Common myeloid progenitor, CD34-positive (primary cell): ENCODE measurements around the gene SCRN1. TPM values are rescaled to one million over a fixed set of nuclear protein-coding genes. Genes with fewer than 3 reads are reported as not detected.
A peak's percentile ranks its signal among the peaks of the same experiment; 100 is the strongest.

Experiments
- CTCF ChIA-PET: fragments of 350-600 bp; sonication (Branson Sonifier 250); formaldehyde crosslinking; loops from one replicate; lab custom pipeline; 2021; ENCODE audit warnings: antibody characterized with exemption; lab: Charles Lee
- POLR2A ChIA-PET: fragments of 350-600 bp; sonication (Branson Sonifier 250); formaldehyde crosslinking; loops from one replicate; lab custom pipeline; 2021; ENCODE audit warnings: antibody characterized with exemption; lab: Charles Lee
- DNase-seq, 3 donors: peaks; one replicate each; pipeline versions ENCODE4 v3.0.0 to v3.0.0-alpha.2; 2013
- H3K27ac ChIP-seq, 2 experiments: 1 replicate in 1 of 2; 2 replicates in 1 of 2; pipeline ENCODE4 v1.7.0; 2013; ENCODE audit warnings: inconsistent platforms in 2 of 2, low read length in 2 of 2, mild to moderate bottlenecking in 2 of 2, low read depth in 1 of 2, moderate library complexity in 1 of 2; ENCODE audit not compliant: severe bottlenecking in 2 of 2, insufficient read depth in 1 of 2, poor library complexity in 1 of 2
- H3K27me3 ChIP-seq, 5 experiments: replicated peaks in 2 of 5; 1 replicate in 3 of 5; 2 replicates in 2 of 5; pipeline versions ENCODE4 v1.6.1 to v1.7.0; 2013; ENCODE audit warnings: low read length in 4 of 5, mild to moderate bottlenecking in 2 of 5, moderate library complexity in 2 of 5, inconsistent platforms in 1 of 5; ENCODE audit not compliant: insufficient read depth in 5 of 5, control insufficient read depth in 4 of 5
- H3K36me3 ChIP-seq, 4 experiments: 1 replicate in 2 of 4; 2 replicates in 2 of 4; pipeline versions ENCODE4 v1.6.1 to v1.7.0; 2013; ENCODE audit warnings: low read length in 3 of 4, control low read depth in 1 of 4, mild to moderate bottlenecking in 1 of 4; ENCODE audit not compliant: control insufficient read depth in 4 of 4, insufficient read depth in 4 of 4
- H3K4me1 ChIP-seq, 4 experiments: 1 replicate in 3 of 4; 2 replicates in 1 of 4; pipeline versions ENCODE4 v1.6.1 to v1.7.1; 2013; ENCODE audit warnings: low read length in 3 of 4, mild to moderate bottlenecking in 3 of 4, control low read depth in 1 of 4, inconsistent platforms in 1 of 4, moderate library complexity in 1 of 4; ENCODE audit not compliant: control insufficient read depth in 4 of 4, insufficient read depth in 4 of 4; ENCODE audit errors: control extremely low read depth in 1 of 4
- H3K4me3 ChIP-seq, 7 experiments: 1 replicate in 4 of 7; 2 replicates in 3 of 7; pipeline versions ENCODE4 v1.5.1 to v1.7.0; 2013; ENCODE audit warnings: mild to moderate bottlenecking in 7 of 7, low read length in 6 of 7, moderate library complexity in 6 of 7, inconsistent platforms in 2 of 7, low read depth in 2 of 7, control low read depth in 1 of 7; ENCODE audit not compliant: insufficient read depth in 4 of 7, control insufficient read depth in 1 of 7; ENCODE audit errors: extremely low read depth in 1 of 7
- H3K9me3 ChIP-seq, 5 experiments: 1 replicate in 4 of 5; 2 replicates in 1 of 5; pipeline versions ENCODE4 v1.6.1 to v1.7.1; 2013; ENCODE audit warnings: low read length in 4 of 5, mild to moderate bottlenecking in 2 of 5, inconsistent platforms in 1 of 5, low read depth in 1 of 5, moderate library complexity in 1 of 5; ENCODE audit not compliant: control insufficient read depth in 4 of 5, insufficient read depth in 2 of 5; ENCODE audit errors: control extremely low read depth in 1 of 5
- WGBS: methylation state at CpG from one replicate; pipeline ENCODE4 v1.1.5; 2013; ENCODE audit not compliant: insufficient coverage; 5-methylcytosine and 5-hydroxymethylcytosine counted together
- polyA plus RNA-seq: library from polyadenylated mRNA; unstranded; fragments of 120-200 nt; gene quantifications from one replicate; pipeline ENCODE4 v1.2.1, GENCODE V29; 2013

The SCRN1 gene, protein sequence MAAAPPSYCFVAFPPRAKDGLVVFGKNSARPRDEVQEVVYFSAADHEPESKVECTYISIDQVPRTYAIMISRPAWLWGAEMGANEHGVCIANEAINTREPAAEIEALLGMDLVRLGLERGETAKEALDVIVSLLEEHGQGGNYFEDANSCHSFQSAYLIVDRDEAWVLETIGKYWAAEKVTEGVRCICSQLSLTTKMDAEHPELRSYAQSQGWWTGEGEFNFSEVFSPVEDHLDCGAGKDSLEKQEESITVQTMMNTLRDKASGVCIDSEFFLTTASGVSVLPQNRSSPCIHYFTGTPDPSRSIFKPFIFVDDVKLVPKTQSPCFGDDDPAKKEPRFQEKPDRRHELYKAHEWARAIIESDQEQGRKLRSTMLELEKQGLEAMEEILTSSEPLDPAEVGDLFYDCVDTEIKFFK
- polyA plus RNA-seq = 58.6 TPM

DNA sequence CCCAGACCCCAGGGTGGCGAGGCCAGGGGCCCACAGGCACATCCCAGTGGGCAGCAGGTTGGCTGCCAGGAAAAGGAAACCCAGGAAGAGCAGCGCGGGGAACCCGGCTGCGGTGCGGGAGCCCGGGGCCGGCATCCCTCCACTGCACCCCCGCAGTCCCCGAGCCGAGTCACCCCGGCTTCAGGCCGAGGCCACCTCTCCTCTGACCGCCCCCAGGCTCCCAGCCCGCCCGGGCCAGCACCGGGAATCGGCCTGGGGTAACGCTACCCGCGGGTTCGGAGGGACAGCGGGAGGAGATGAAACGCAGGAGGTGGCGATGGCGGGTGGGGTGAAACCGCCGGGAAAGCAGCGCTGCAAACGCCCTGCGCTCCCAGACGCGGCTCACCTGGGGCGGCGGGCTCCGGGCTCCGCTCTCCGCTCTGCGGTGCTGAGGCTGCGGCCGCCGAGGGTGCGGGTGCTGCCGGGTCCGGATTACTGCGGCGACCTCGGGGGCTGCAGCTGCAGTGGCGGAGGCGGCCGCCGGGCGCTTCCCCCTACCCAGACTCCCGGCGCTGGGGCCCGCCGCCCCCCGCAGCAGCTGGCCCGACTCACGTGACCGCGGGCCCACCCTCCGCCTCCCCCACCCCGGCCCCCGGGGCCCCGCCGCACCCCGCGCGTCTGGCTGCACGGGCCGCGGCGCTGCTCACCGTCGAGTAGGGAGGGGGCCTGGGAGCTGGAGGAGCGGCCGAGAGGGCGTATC is at the start of gene SCRN1:
TSS of gene SCRN1 (minus strand) at position 545 of the 739 bp plus-strand sequence. CDS start 20,734 bp downstream, outside the sequence.
- ChIA-PET CTCF (interaction anchor here (0.6 to 1.3 kb wide), 3 partner anchors 12 to 40 kb away, joined by 3 to 4 read pairs (median 3); no protein-coding TSS in a partner anchor), POLR2A (interaction anchor here (1.0 kb wide), 1 partner anchor 34 kb away, joined by 3 read pairs; no protein-coding TSS in a partner anchor)
- Histone ChIP-seq H3K36me3 (no peaks in the 10 kb centered on the region), H3K27me3 (no peaks in the 10 kb centered on the region), H3K4me1 (peaks cover 10 to 42% (median 34%) of the 10 kb centered on the region in 4 experiments), H3K4me3 (peak within 1 kb of the TSS; percentile 84 to 99 (median 88)), H3K9me3 (peaks cover 0 to 13% (median 7%) of the 10 kb centered on the region in 5 experiments), H3K27ac (peak within 1 kb of the TSS; percentile 58 to 73)
- 0% methylated on average over 65 of the region's 79 CpGs for WGBS
- DNase-seq = peak; percentile 69 to 88 (median 84)

DNA sequence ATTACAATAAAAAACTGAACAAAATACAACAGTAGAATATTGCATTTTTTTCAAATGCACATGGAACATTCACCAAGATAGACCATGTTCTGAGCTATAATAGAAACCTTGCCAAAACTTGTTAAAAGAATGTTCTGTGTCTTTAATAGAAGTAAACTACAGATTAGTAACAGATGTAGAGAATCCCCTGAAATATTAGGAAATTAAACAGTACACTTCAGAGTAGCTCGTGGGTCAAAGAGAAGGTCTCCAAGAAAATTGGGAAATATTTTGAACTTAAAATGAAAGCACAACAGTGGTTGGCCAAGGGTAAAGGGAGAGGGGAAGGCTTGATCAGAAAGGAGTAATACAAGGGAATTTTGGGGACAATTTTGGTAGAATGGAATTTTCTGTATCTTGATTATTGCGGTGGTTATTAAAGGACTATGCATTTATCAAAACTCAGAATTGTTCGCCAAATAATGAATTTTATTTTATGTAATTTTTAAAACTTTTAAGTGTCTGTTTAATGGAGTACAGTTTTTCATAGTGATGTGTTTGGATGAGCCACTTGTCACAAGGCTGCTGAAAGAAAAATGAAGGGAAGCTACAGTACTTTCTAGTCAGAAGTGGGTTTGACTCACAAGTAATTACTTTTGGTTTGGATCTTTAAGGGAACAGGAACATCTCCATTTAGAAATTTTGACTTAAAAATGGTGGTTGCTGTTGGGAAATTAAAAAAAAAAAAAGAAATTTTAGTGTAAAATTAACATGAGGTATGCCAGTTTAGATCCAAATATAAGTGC is 48.8 kb upstream of the SCRN1 start:
- Histone ChIP-seq H3K27me3 (no peaks in the 10 kb centered on the region), H3K9me3 (peaks cover 0 to 5% (median 0%) of the 10 kb centered on the region in 5 experiments), H3K27ac (no peak overlapping the region), H3K4me3 (no peak overlapping the region), H3K36me3 (peaks cover 0 to 4% (median 1%) of the 10 kb centered on the region in 4 experiments), H3K4me1 (peaks cover 0 to 4% (median 2%) of the 10 kb centered on the region in 4 experiments)
- ChIA-PET POLR2A (interaction anchor here (1.0 kb wide), 1 partner anchor 27 kb away, joined by 3 read pairs; no protein-coding TSS in a partner anchor), CTCF (interaction anchor here (0.7 to 1.5 kb wide), 2 partner anchors 24 to 83 kb away, joined by 3 read pairs; no protein-coding TSS in a partner anchor)
- DNase-seq = no peak
- WGBS = no CpG with 5 or more reads among the region's 3 CpGs

DNA sequence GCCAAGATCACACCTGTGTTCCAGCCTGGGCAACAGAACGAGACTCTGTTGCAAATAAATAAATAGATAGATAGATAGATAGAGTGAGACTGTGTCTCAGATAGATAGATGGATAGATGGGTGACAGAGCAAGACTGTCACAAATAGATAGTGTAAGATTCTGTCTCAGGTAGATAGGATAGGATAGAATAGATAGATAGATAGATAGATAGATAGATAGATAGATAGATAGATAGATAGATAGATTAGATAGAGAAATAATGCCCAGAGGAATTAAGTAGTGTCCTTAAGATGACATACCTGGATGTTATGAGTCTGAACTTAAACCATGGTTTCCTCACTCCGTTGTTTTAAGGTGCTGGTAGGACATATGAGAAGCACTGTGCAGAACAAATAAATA is 46.6 kb upstream of the SCRN1 start:
- H3K27me3 ChIP-seq = no peaks in the 10 kb centered on the region
- WGBS = 62% methylated on average over 2 of the region's 2 CpGs
- CTCF ChIA-PET = interaction anchor here (0.7 to 1.5 kb wide), 5 partner anchors 11 to 90 kb away, joined by 3 to 4 read pairs (median 3); no protein-coding TSS in a partner anchor
- POLR2A ChIA-PET = no interaction called here
- H3K36me3 ChIP-seq = no peaks in the 10 kb centered on the region
- no peak for DNase-seq
- no peaks in the 10 kb centered on the region for H3K9me3 ChIP-seq
- H3K27ac ChIP-seq = no peak overlapping the region
- no peak overlapping the region for H3K4me3 ChIP-seq
- peaks cover 0 to 4% (median 3%) of the 10 kb centered on the region in 4 experiments for H3K4me1 ChIP-seq

DNA sequence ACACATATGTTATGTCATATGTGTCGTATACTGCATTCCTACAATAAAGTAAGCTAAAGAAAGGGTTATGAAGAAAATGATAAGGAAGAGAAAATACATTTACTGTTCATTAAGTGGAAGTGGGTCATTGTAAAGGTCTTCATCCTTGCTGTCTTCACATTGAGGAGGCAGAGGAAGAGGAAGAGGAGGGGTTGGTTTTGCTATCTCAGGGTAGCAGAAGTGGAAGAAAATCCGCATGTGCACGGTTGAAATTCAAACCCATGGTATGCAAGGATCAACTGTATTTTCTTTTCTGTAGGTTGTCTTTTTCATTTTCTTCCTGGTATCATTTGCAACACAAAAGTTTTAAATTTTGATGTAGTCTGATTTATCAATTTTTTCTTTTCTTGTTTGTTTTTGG is 44.9 kb upstream of the SCRN1 start:
- CTCF ChIA-PET = interaction anchor here (1.1 kb wide), 2 partner anchors 13 to 27 kb away, joined by 3 read pairs; no protein-coding TSS in a partner anchor
- POLR2A ChIA-PET = no interaction called here
- WGBS = 32% methylated on average over 2 of the region's 3 CpGs

DNA sequence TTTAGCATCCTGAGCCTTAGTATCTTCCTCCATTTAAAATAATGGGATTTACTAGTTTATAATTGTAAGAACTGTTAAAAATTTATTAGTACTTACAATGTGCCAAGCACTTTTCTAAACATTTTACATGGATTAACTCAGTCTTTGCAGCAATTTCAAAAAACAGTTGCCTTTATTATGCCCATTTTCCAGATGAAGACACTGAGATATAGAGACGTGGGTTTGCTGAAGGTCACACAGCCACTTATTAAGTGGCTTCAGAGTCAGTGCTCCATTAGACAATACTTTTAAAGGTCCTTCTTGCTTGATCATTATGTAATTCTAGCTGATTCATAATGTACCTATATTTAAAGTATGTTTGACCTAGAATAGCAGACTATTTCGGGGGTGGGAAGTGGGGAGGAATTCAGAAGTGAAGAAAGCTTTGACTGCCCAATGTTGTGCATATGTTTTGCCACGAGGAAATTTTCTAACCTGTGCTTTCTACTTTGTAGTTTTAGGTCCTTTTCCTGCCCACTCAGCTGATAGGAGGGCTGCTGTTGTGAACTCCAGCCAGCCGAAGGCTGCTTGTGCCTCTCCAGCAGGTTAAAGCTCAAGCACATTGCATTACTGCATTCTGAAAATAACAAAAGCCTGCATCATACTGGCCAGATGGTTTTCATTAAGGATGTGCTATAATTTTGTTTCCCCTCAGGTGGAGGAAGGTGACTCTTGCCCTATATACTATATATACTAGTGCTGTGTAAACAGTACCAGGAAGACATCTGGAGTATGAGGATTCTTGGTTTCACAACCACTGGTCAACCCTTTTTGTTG is 42.9 kb upstream of the SCRN1 start:
- no peaks in the 10 kb centered on the region for H3K36me3 ChIP-seq
- DNase-seq = no peak
- POLR2A ChIA-PET = no interaction called here
- no peaks in the 10 kb centered on the region for H3K9me3 ChIP-seq
- no peak overlapping the region for H3K4me3 ChIP-seq
- 73% methylated on average over 3 of the region's 4 CpGs for WGBS
- H3K27ac ChIP-seq = no peak overlapping the region
- H3K27me3 ChIP-seq = no peaks in the 10 kb centered on the region
- peaks cover 3 to 27% (median 20%) of the 10 kb centered on the region in 4 experiments for H3K4me1 ChIP-seq
- CTCF ChIA-PET = no interaction called here

More for the DNA sequence above, 44.9 kb upstream of the SCRN1 start:
- H3K27me3 ChIP-seq = no peaks in the 10 kb centered on the region
- H3K9me3 ChIP-seq = no peaks in the 10 kb centered on the region
- no peak overlapping the region for H3K27ac ChIP-seq
- peak; percentile 8 to 31 (median 13) for DNase-seq
- H3K36me3 ChIP-seq = no peaks in the 10 kb centered on the region
- H3K4me1 ChIP-seq = peaks cover 0 to 15% (median 8%) of the 10 kb centered on the region in 4 experiments
- H3K4me3 ChIP-seq = peak overlapping the region in 1 of 7 experiments; percentile 10

DNA sequence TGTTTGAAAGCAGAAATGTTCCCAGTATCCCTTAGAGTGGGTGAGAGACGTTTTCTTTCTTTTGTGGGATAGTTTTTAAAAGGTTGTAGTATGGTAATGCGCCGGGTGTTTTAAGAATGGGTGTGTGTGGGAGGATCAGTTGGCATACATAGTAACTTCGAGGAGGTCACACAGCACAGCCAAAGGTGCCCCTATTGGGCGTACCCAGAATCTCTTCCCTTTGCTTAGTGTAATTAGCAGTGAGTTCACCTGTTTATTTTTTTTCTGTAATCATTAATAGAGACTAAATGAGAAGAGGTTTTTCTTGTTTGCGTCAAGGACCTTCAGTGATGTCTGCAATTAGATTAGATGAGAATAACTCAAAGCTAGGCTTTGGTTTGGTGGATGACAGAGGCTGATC is 40.1 kb upstream of the SCRN1 start:
- no peak overlapping the region for H3K27ac ChIP-seq
- ChIA-PET POLR2A (no interaction called here), CTCF (interaction anchor here (0.9 to 3.3 kb wide), 7 partner anchors 32 to 76 kb away, joined by 3 to 18 read pairs (median 3); partner anchors contain the start of gene SCRN1)
- peaks cover 12 to 41% (median 34%) of the 10 kb centered on the region in 4 experiments for H3K4me1 ChIP-seq
- H3K9me3 ChIP-seq = no peaks in the 10 kb centered on the region
- 67% methylated on average over 2 of the region's 6 CpGs for WGBS
- H3K36me3 ChIP-seq = no peaks in the 10 kb centered on the region
- DNase-seq = peak; percentile 11 to 34 (median 22)
- H3K27me3 ChIP-seq = no peaks in the 10 kb centered on the region
- peak overlapping the region in 6 of 7 experiments; percentile 69 to 99 (median 95) for H3K4me3 ChIP-seq
